Measurements from ENCODE around the gene UCK1. TPM values are rescaled to one million over a fixed set of nuclear protein-coding genes. Genes with fewer than 3 reads are reported as not detected.

The UCK1 gene
- total and polyA plus RNA-seq, 2 of the 8 experiments (the other 6 are each of a cell fraction or from before 2014, with no cell fraction given): 35.1 to 42.0 TPM

GRCh38 chr9:131494296-131494870 lies 36.7 kb downstream of the UCK1 start (continued):
- no peak for TF ChIP-seq USF2 (IDR thresholded peaks at IDR 0.05; ENCODE audit: low read length)
- no peak for TF ChIP-seq E2F6 (IDR thresholded peaks at IDR 0.05)
- TF ChIP-seq EZH2 (IDR thresholded peaks at IDR 0.05; ENCODE audit: low read depth, low read length, severe bottlenecking): no peak
- TF ChIP-seq HDAC2 (IDR thresholded peaks at IDR 0.05; ENCODE audit: borderline replicate concordance in 1 of 2, low read depth in 2 of 2, low read length in 2 of 2): no peak
- no peak for TF ChIP-seq RXRA (IDR thresholded peaks at IDR 0.05; ENCODE audit: insufficient read depth, low read depth, low read length)
- no peak for TF ChIP-seq POLR2A (IDR thresholded peaks at IDR 0.05; ENCODE audit: control extremely low read depth in 1 of 2, low read depth in 2 of 2, low read length in 2 of 2)

Measured in H1 (cell line).